HepG2 (cell line): ENCODE results near the gene NR0B1. TPM values are rescaled to one million over a fixed set of nuclear protein-coding genes. Genes with fewer than 3 reads are reported as not detected.

Source experiments
- ATAC-seq: fragments of 200-7000 bp; cut with Tn5 transposase; 3 replicates; pipeline ENCODE4 v1.9.1; 2020; ENCODE audit warnings: mild to moderate bottlenecking, moderate library complexity
- BruUV-seq: library from RNA; stranded (reverse); fragments of 400-500 nt; replicated peaks from 2 replicates; lab custom pipeline; 2021; lab: Mats Ljungman, UMichigan
- CTCF ChIA-PET: fragments of 300-600 bp; formaldehyde crosslinking; extraction: SDS; loops from one replicate; lab custom pipeline; 2021; ENCODE audit warnings: low total read pairs, inconsistent platforms, low intra/inter-chr PET ratio; lab: Yijun Ruan, JAX
- POLR2A ChIA-PET: fragments of 350-600 bp; sonication (Branson Sonifier 250); formaldehyde crosslinking; loops from one replicate; lab custom pipeline; 2020; ENCODE audit warnings: antibody characterized with exemption, inconsistent platforms; lab: Yijun Ruan, JAX
- DNase-seq: peaks from one replicate; pipeline ENCODE4 v3.0.0-alpha.2; 2015; ENCODE audit warnings: low spot score
- FAIRE-seq: peaks from 3 replicates; lab custom pipeline; 2011; peaks lifted over from hg19 to GRCh38; lab: Jason Lieb, UNC
- H2AFZ ChIP-seq: one replicate; pipeline ENCODE4 v1.6.1; 2011; ENCODE audit warnings: low read length, inconsistent platforms
- H3K27ac ChIP-seq: fragments of 300-600 bp; 3 replicates; pipeline ENCODE4 v1.8.0; 2011; ENCODE audit warnings: mixed run types, mild to moderate bottlenecking, mixed read lengths, low read length, inconsistent platforms; ENCODE audit not compliant: insufficient read depth; ENCODE audit errors: extremely low read length
- H3K27me3 ChIP-seq, 2 experiments: fragments of 200-600 bp in 1 of 2; 2 replicates in 1 of 2; 3 replicates in 1 of 2; pipeline versions ENCODE4 v1.6.0 to v1.8.0; 2011; ENCODE audit warnings: low read length in 2 of 2, mild to moderate bottlenecking in 2 of 2, moderate library complexity in 2 of 2, inconsistent platforms in 1 of 2; ENCODE audit not compliant: insufficient read depth in 2 of 2, control insufficient read depth in 1 of 2
- H3K36me3 ChIP-seq, 2 experiments: fragments of 200-600 bp in 1 of 2; replicated peaks in 1 of 2; 2 replicates in 1 of 2; 3 replicates in 1 of 2; pipeline versions ENCODE4 v1.5.1 to v1.8.0; 2011; ENCODE audit warnings: low read length in 2 of 2, inconsistent platforms in 1 of 2; ENCODE audit not compliant: insufficient read depth in 2 of 2, control insufficient read depth in 1 of 2
- H3K4me1 ChIP-seq: 2 replicates; pipeline ENCODE4 v1.5.1; 2012; ENCODE audit warnings: low read length, inconsistent platforms; ENCODE audit not compliant: insufficient read depth
- H3K4me2 ChIP-seq: 2 replicates; pipeline ENCODE4 v1.6.0; 2011; ENCODE audit warnings: low read depth, low read length, inconsistent platforms
- H3K4me3 ChIP-seq, 3 experiments: fragments of 200-600 bp in 1 of 3; sonication (generic), shearing (Covaris generic) in 1 of 3; replicated peaks in 1 of 3; 2 replicates each; pipeline ENCODE4 v1.5.1; 2011 to 2016; ENCODE audit warnings: low read length in 3 of 3, inconsistent platforms in 2 of 3, low read depth in 2 of 3, mild to moderate bottlenecking in 2 of 3, control low read depth in 1 of 3, mixed read lengths in 1 of 3; ENCODE audit not compliant: insufficient read depth in 1 of 3
- H3K79me2 ChIP-seq: one replicate; pipeline ENCODE4 v1.6.1; 2011; ENCODE audit warnings: low read length, inconsistent platforms; ENCODE audit not compliant: insufficient read depth
- H3K9ac ChIP-seq: 2 replicates; pipeline ENCODE4 v1.6.0; 2011; ENCODE audit warnings: mild to moderate bottlenecking, low read depth, low read length, inconsistent platforms; ENCODE audit not compliant: insufficient read depth
- H3K9me3 ChIP-seq: 2 replicates; pipeline ENCODE4 v1.5.1; 2012; ENCODE audit warnings: mild to moderate bottlenecking, low read length
- H4K20me1 ChIP-seq: 2 replicates; pipeline ENCODE4 v1.6.0; 2011; ENCODE audit warnings: inconsistent platforms, mild to moderate bottlenecking, low read length, moderate library complexity; ENCODE audit not compliant: insufficient read depth
- ATF3 ChIP-seq: sonication (generic); formaldehyde crosslinking; IDR thresholded peaks from 2 replicates; pipeline ENCODE4 v1.4.0; 2020; ENCODE audit warnings: missing genetic modification reagents
- CEBPG ChIP-seq: IDR thresholded peaks from 2 replicates; pipeline ENCODE4 v1.6.1; 2016
- ELF3 ChIP-seq: IDR thresholded peaks from 2 replicates; pipeline ENCODE4 v1.6.1; 2016; ENCODE audit warnings: missing genetic modification reagents, missing compliant biosample characterization
- ESRRA ChIP-seq: sonication (generic); formaldehyde crosslinking; IDR thresholded peaks from 2 replicates; pipeline ENCODE4 v1.5.1; 2020; ENCODE audit warnings: mild to moderate bottlenecking, low read depth, missing genetic modification reagents
- FOSL2 ChIP-seq: sonication (generic); formaldehyde crosslinking; IDR thresholded peaks from 2 replicates; pipeline ENCODE4 v1.4.0; 2020; ENCODE audit warnings: missing genetic modification reagents
- FOXO1 ChIP-seq: sonication (generic); formaldehyde crosslinking; IDR thresholded peaks from 2 replicates; pipeline ENCODE4 v1.4.0; 2020; ENCODE audit warnings: missing genetic modification reagents
- GATAD2A ChIP-seq: IDR thresholded peaks from 2 replicates; pipeline ENCODE4 v1.6.1; 2016
- HNF4A ChIP-seq: sonication (generic); formaldehyde crosslinking; IDR thresholded peaks from 2 replicates; pipeline ENCODE4 v1.4.0; 2020; ENCODE audit warnings: missing genetic modification reagents
- ONECUT2 ChIP-seq: sonication (generic); formaldehyde crosslinking; IDR thresholded peaks from 2 replicates; pipeline ENCODE4 v1.4.0; 2020; ENCODE audit warnings: missing genetic modification reagents
- RXRB ChIP-seq: IDR thresholded peaks from 2 replicates; pipeline ENCODE4 v1.6.1; 2016; ENCODE audit warnings: borderline replicate concordance, missing genetic modification reagents, missing compliant biosample characterization
- SOX13 ChIP-seq, 3 experiments: fragments of 450-650 bp in 1 of 3; sonication (generic) in 1 of 3; formaldehyde crosslinking in 1 of 3; IDR thresholded peaks in 2 of 3; conservative IDR thresholded peaks in 1 of 3; 2 replicates each; pipeline versions ENCODE4 v1.5.0 to v1.6.1; 2016 to 2020; ENCODE audit warnings: antibody characterized with exemption in 1 of 3, mild to moderate bottlenecking in 1 of 3, missing compliant biosample characterization in 1 of 3, missing genetic modification reagents in 1 of 3, moderate library complexity in 1 of 3
- TBX3 ChIP-seq: fragments of 450-650 bp; IDR thresholded peaks from 2 replicates; pipeline ENCODE4 v1.6.1; 2017; ENCODE audit warnings: antibody characterized with exemption, mild to moderate bottlenecking, inconsistent platforms, borderline replicate concordance
- TMF1 ChIP-seq: sonication (generic); formaldehyde crosslinking; IDR thresholded peaks from 2 replicates; pipeline ENCODE4 v1.8.1; 2022; ENCODE audit warnings: low read depth, missing genetic modification reagents
- YEATS2 ChIP-seq: sonication (generic); formaldehyde crosslinking; IDR thresholded peaks from 2 replicates; pipeline ENCODE4 v1.4.0; 2020; ENCODE audit warnings: missing genetic modification reagents, borderline replicate concordance
- YEATS4 ChIP-seq: sonication (generic); formaldehyde crosslinking; IDR thresholded peaks from 2 replicates; pipeline ENCODE4 v1.4.0; 2020; ENCODE audit warnings: missing genetic modification reagents, borderline replicate concordance
- ZBTB3 ChIP-seq: sonication (generic); formaldehyde crosslinking; IDR thresholded peaks from 2 replicates; pipeline ENCODE4 v1.4.0; 2020; ENCODE audit warnings: low read depth, mild to moderate bottlenecking, moderate library complexity, missing genetic modification reagents, borderline replicate concordance
- WGBS: methylation state at CpG from one replicate; pipeline ENCODE4 v1.1.6; 2017; ENCODE audit warnings: low lambda C conversion rate; 5-methylcytosine and 5-hydroxymethylcytosine counted together
- in situ Hi-C: cut with HindIII; loops from 2 replicates; pipeline ENCODE4 v1.10.0; 2017; ENCODE audit warnings: low pct_unique_long_range_greater_than_20kb; ENCODE audit not compliant: extremely low pct_ligation_motif_present
- intact Hi-C: fragments of 100-400 bp; cut with micrococcal nuclease; formaldehyde crosslinking; loops from one replicate; pipeline ENCODE4 v1.10.0; 2022; ENCODE audit not compliant: unreplicated experiment
- polyA plus RNA-seq, 8 experiments: library from polyadenylated mRNA; depleted of rRNA in 3 of 8; stranded (reverse) in 7 of 8; unstranded in 1 of 8; fragments of >200 nt; fragmentation: Illumina TruSeq in 4 of 8; extraction: Trizol in 4 of 8; gene quantifications; 2 replicates each; pipeline versions ENCODE4 v1.2.1 to v1.2.3, GENCODE V29; 2011 to 2016; ENCODE audit warnings: low read depth in 4 of 8, missing spikeins in 1 of 8, mixed read lengths in 1 of 8; ENCODE audit not compliant: insufficient read depth in 1 of 8
- total RNA-seq, 5 experiments: library from RNA; depleted of rRNA; stranded (reverse); fragments of >200 nt; fragmentation: Illumina TruSeq; extraction: Trizol; gene quantifications; 2 replicates each; pipeline ENCODE4 v1.2.3, GENCODE V29; 2016; ENCODE audit warnings: low read depth in 1 of 5
- TF ChIP-seq, protein P1 (sequence below): IDR thresholded peaks from 2 replicates; pipeline ENCODE4 v1.6.1; 2012; ENCODE audit warnings: inconsistent platforms
- TF ChIP-seq, protein P2 (sequence below): sonication (generic); formaldehyde crosslinking; IDR thresholded peaks from 2 replicates; pipeline ENCODE4 v1.4.0; 2020; ENCODE audit warnings: missing genetic modification reagents, borderline replicate concordance

NR0B1 gene
- total and polyA plus RNA-seq, 2 of the 13 experiments (the other 11 are each of a cell fraction or from before 2014, with no cell fraction given) = not detected

- CTCF ChIA-PET = no interaction called here
- 100% methylated on average over 1 of the region's 1 CpG for WGBS
- Histone ChIP-seq H3K4me2 (no peak overlapping the region), H3K79me2 (no peaks in the 10 kb centered on the region), H3K36me3 (no peaks in the 10 kb centered on the region), H2AFZ (no peak overlapping the region), H3K9ac (no peak overlapping the region), H4K20me1 (no peaks in the 10 kb centered on the region), H3K4me3 (no peak overlapping the region), H3K9me3 (no peaks in the 10 kb centered on the region), H3K27me3 (no peaks in the 10 kb centered on the region), H3K27ac (no peak overlapping the region), H3K4me1 (peaks cover 17% of the 10 kb centered on the region)
- FAIRE-seq (no peak), DNase-seq (no peak), ATAC-seq (no peak)
- in situ Hi-C loops = no loop called here
- TF ChIP-seq YEATS2 (no peak), FOSL2 (CRISPR knock-in tag) (peak; percentile 37)
- BruUV-seq = no TSS peak
- POLR2A ChIA-PET = interaction anchor here (0.6 kb wide), 1 partner anchor 40 kb away, joined by 4 read pairs; no protein-coding TSS in a partner anchor
- intact Hi-C loops = no loop called here
These were observed 8.1 kb upstream of the NR0B1 start for GRCh38 chrX:30317308-30317707.

DNA sequence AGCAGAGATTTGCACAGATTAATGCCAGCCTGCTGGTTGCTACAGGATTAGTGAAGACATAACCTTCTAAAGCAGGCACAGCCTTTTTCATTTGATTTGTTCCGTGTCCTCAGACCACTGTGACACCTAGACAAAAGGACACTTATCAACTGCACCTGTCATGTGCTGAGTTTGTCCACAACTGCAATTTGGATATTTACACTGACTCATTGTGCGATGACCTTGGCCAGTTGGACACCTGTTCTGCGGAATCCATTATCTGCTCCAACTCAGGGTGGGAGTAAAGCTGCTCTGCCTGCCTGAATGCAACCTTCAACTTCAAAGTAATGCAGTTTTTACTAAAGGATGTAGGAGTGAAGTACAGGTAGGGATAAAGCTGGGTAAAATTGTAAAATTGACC lies 4.1 kb upstream of the NR0B1 start:
- in situ Hi-C loops (no loop called here), intact Hi-C loops (no loop called here)
- Histone ChIP-seq H3K36me3 (no peaks in the 10 kb centered on the region), H3K4me3 (no peak overlapping the region), H2AFZ (no peak overlapping the region), H3K4me2 (no peak overlapping the region), H3K79me2 (no peaks in the 10 kb centered on the region), H3K9ac (no peak overlapping the region), H4K20me1 (no peaks in the 10 kb centered on the region), H3K4me1 (peaks cover 25% of the 10 kb centered on the region), H3K27me3 (no peaks in the 10 kb centered on the region; a peak in 1 of 5 replicates), H3K27ac (no peak overlapping the region), H3K9me3 (no peaks in the 10 kb centered on the region)
- peak; percentile 94 for ATAC-seq
- ChIA-PET POLR2A (no interaction called here), CTCF (no interaction called here)
- BruUV-seq = no TSS peak
- peak; percentile 77 for DNase-seq
- FAIRE-seq = peak; percentile 68
- 0% methylated on average over 2 of the region's 3 CpGs for whole genome bisulfite sequencing
- peak; percentile 59 for TF ChIP-seq HNF4A (CRISPR knock-in tag)
- TF ChIP-seq TMF1 (CRISPR knock-in tag) = no peak
- TF ChIP-seq YEATS4 (CRISPR knock-in tag) = no peak
- peak; percentile 89 for TF ChIP-seq SOX13 (IDR thresholded peaks at IDR 0.05)
- peak in 1 of 2 experiments; percentile 97; a peak in 2 of 4 replicates for TF ChIP-seq SOX13 (CRISPR knock-in tag; conservative IDR thresholded peaks at IDR 0.05 in 1 of 2, IDR thresholded peaks at IDR 0.05 in 1 of 2)
- TF ChIP-seq FOSL2 (CRISPR knock-in tag) = peak; percentile 96
- TF ChIP-seq, protein P1, sequence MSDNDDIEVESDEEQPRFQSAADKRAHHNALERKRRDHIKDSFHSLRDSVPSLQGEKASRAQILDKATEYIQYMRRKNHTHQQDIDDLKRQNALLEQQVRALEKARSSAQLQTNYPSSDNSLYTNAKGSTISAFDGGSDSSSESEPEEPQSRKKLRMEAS = peak; percentile 20; the same call in 1 of the 2 replicates
- no peak for TF ChIP-seq ONECUT2
- TF ChIP-seq ESRRA (CRISPR knock-in tag) = peak; percentile 44; the same call in 1 of the 2 replicates
- peak; percentile 76; the same call in 1 of the 2 replicates for TF ChIP-seq TBX3
- no peak for TF ChIP-seq ZBTB3 (CRISPR knock-in tag)
- peak; percentile 62 for TF ChIP-seq FOXO1 (CRISPR knock-in tag)
- peak; percentile 35; the same call in 1 of the 2 replicates for TF ChIP-seq ATF3 (CRISPR knock-in tag)
- TF ChIP-seq GATAD2A = peak; percentile 56
- 0 out of 2 replicates have a peak, but pooled peaks have one; percentile 14 for TF ChIP-seq ELF3 (CRISPR knock-in tag)
- 0 out of 2 replicates have a peak, but pooled peaks have one; percentile 29 for TF ChIP-seq RXRB (CRISPR knock-in tag)
- TF ChIP-seq, protein P2, sequence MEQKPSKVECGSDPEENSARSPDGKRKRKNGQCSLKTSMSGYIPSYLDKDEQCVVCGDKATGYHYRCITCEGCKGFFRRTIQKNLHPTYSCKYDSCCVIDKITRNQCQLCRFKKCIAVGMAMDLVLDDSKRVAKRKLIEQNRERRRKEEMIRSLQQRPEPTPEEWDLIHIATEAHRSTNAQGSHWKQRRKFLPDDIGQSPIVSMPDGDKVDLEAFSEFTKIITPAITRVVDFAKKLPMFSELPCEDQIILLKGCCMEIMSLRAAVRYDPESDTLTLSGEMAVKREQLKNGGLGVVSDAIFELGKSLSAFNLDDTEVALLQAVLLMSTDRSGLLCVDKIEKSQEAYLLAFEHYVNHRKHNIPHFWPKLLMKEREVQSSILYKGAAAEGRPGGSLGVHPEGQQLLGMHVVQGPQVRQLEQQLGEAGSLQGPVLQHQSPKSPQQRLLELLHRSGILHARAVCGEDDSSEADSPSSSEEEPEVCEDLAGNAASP = peak; percentile 69; the same call in 1 of the 2 replicates
- TF ChIP-seq CEBPG (CRISPR knock-in tag) = peak; percentile 20; the same call in 1 of the 2 replicates
